NCI-H2029 treated with DMSO at 0.1 percent for 48 hours (cell line): ENCODE data around the gene RCE1.

Experiments used
- DNase-seq: peaks from one replicate; lab custom pipeline; 2025; lab: John Stamatoyannopoulos, UW

The RCE1 gene

GRCh38 chr11:66857234-66857926 is 14.1 kb downstream of the RCE1 start:
- DNase-seq = no peak

GRCh38 chr11:66857927-66858185 is 14.6 kb downstream of the RCE1 start:
- DNase-seq = no peak

GRCh38 chr11:66858186-66858938 is 15.1 kb downstream of the RCE1 start:
- no peak for DNase-seq

- DNase-seq = no peak
Observed at GRCh38 chr11:66858939-66859685, 15.9 kb downstream of the RCE1 start.

GRCh38 chr11:66859686-66860448 is 16.6 kb downstream of the RCE1 start:
- no peak for DNase-seq

GRCh38 chr11:66860449-66860831 is 17.2 kb downstream of the RCE1 start:
- DNase-seq = no peak

GRCh38 chr11:66861038-66861773 is 18.0 kb downstream of the RCE1 start:
- DNase-seq = no peak

- no peak for DNase-seq
Observed at GRCh38 chr11:66861774-66862558, 18.7 kb downstream of the RCE1 start.

- no peak for DNase-seq
Observed at GRCh38 chr11:66862559-66863037, 19.4 kb downstream of the RCE1 start.

- DNase-seq = no peak
Observed at GRCh38 chr11:66863428-66864125, 20.3 kb downstream of the RCE1 start.

GRCh38 chr11:66864172-66864901 is 21.1 kb downstream of the RCE1 start:
- no peak for DNase-seq

GRCh38 chr11:66864924-66865697 is 21.9 kb downstream of the RCE1 start:
- DNase-seq = no peak

GRCh38 chr11:66866007-66866406 is 22.8 kb downstream of the RCE1 start:
- DNase-seq = no peak

GRCh38 chr11:66866511-66866986 is 23.3 kb downstream of the RCE1 start:
- no peak for DNase-seq

GRCh38 chr11:66867425-66868040 is 24.3 kb downstream of the RCE1 start:
- DNase-seq = no peak

GRCh38 chr11:66868082-66868725 is 25.0 kb downstream of the RCE1 start:
- no peak for DNase-seq

GRCh38 chr11:66868726-66869566 is 25.7 kb downstream of the RCE1 start:
- no peak for DNase-seq
